Keratinocyte (primary cell): ENCODE results near the gene CLPSL2. TPM values are rescaled to one million over a fixed set of nuclear protein-coding genes. Genes with fewer than 3 reads are reported as not detected.

ENCODE experiments used
- DNase-seq: peaks from one replicate; pipeline ENCODE4 v3.0.0-alpha.2; 2011; ENCODE audit warnings: low read depth, missing footprints, low spot score
- FAIRE-seq: peaks from 2 replicates; lab custom pipeline; 2011; peaks lifted over from hg19 to GRCh38; lab: Jason Lieb, UNC
- H2AFZ ChIP-seq: 2 replicates; pipeline ENCODE4 v1.6.0; 2012; ENCODE audit warnings: low read length, control low read depth, inconsistent platforms; ENCODE audit not compliant: control insufficient read depth
- H3K27ac ChIP-seq: 2 replicates; pipeline ENCODE4 v1.5.1; 2011; ENCODE audit warnings: low read length; ENCODE audit not compliant: control insufficient read depth, insufficient read depth
- H3K27me3 ChIP-seq: 3 replicates; pipeline ENCODE4 v1.6.0; 2011; ENCODE audit warnings: low read length; ENCODE audit not compliant: control insufficient read depth, insufficient read depth; ENCODE audit errors: extremely low read depth
- H3K36me3 ChIP-seq, 2 experiments: 2 replicates in 1 of 2; 3 replicates in 1 of 2; pipeline ENCODE4 v1.5.1; 2011; ENCODE audit warnings: low read length in 2 of 2, mild to moderate bottlenecking in 1 of 2; ENCODE audit not compliant: control insufficient read depth in 2 of 2, insufficient read depth in 2 of 2; ENCODE audit errors: extremely low read depth in 1 of 2
- H3K4me1 ChIP-seq: 3 replicates; pipeline ENCODE4 v1.5.1; 2011; ENCODE audit warnings: low read length; ENCODE audit not compliant: control insufficient read depth, insufficient read depth; ENCODE audit errors: extremely low read depth
- H3K4me2 ChIP-seq: 3 replicates; pipeline ENCODE4 v1.6.0; 2011; ENCODE audit warnings: low read depth, low read length; ENCODE audit not compliant: control insufficient read depth, insufficient read depth; ENCODE audit errors: extremely low read depth
- H3K4me3 ChIP-seq, 3 experiments: fragments of 200-600 bp in 1 of 3; sonication (generic) in 1 of 3; 2 replicates in 2 of 3; 3 replicates in 1 of 3; pipeline ENCODE4 v1.5.1; 2011 to 2016; ENCODE audit warnings: low read length in 3 of 3, mild to moderate bottlenecking in 3 of 3, control low read depth in 2 of 3, inconsistent platforms in 1 of 3, low read depth in 1 of 3, mixed read lengths in 1 of 3, mixed run types in 1 of 3, moderate library complexity in 1 of 3; ENCODE audit not compliant: control insufficient read depth in 2 of 3, insufficient read depth in 2 of 3; ENCODE audit errors: extremely low read depth in 1 of 3
- H3K79me2 ChIP-seq: 2 replicates; pipeline ENCODE4 v1.6.0; 2012; ENCODE audit warnings: low read length; ENCODE audit not compliant: control insufficient read depth, insufficient read depth
- H3K9ac ChIP-seq: 3 replicates; pipeline ENCODE4 v1.6.0; 2011; ENCODE audit warnings: low read length; ENCODE audit not compliant: control insufficient read depth, insufficient read depth; ENCODE audit errors: extremely low read depth
- H3K9me1 ChIP-seq: 3 replicates; pipeline ENCODE4 v1.6.0; 2011; ENCODE audit warnings: low read length; ENCODE audit not compliant: control insufficient read depth, insufficient read depth; ENCODE audit errors: extremely low read depth
- H3K9me3 ChIP-seq: 2 replicates; pipeline ENCODE4 v1.5.1; 2012; ENCODE audit warnings: low read depth, low read length; ENCODE audit not compliant: control insufficient read depth
- H4K20me1 ChIP-seq: 3 replicates; pipeline ENCODE4 v1.6.0; 2011; ENCODE audit warnings: low read length; ENCODE audit not compliant: control insufficient read depth, insufficient read depth; ENCODE audit errors: extremely low read depth
- EZH2 ChIP-seq: IDR thresholded peaks from one replicate; pipeline ENCODE4 v1.6.1; 2012; ENCODE audit warnings: inconsistent platforms, mild to moderate bottlenecking, low read length, moderate library complexity
- dilution Hi-C: fragments of 300-500 bp; cut with MboI; formaldehyde crosslinking; loops from one replicate; pipeline ENCODE4 v1.7.0; 2020; ENCODE audit warnings: low sequenced_read_pairs; ENCODE audit not compliant: extremely low pct_ligation_motif_present
- polyA plus RNA-seq, 5 experiments: library from polyadenylated mRNA; depleted of rRNA in 3 of 5; stranded (reverse) in 3 of 5; stranded (forward) in 1 of 5; unstranded in 1 of 5; fragments of >200 nt; gene quantifications; 1 replicate in 1 of 5; 2 replicates in 3 of 5; 3 replicates in 1 of 5; pipeline versions ENCODE4 v1.2.1 to v1.2.3, GENCODE V29; 2011 to 2012; ENCODE audit warnings: missing spikeins in 2 of 5, low read depth in 1 of 5, low replicate concordance in 1 of 5
- TF ChIP-seq, protein P1 (sequence below), 3 experiments: IDR thresholded peaks in 1 of 3; conservative IDR thresholded peaks in 1 of 3; optimal IDR thresholded peaks in 1 of 3; 2 replicates in 2 of 3; 3 replicates in 1 of 3; pipeline versions ENCODE3 to v1.5.1; 2011; ENCODE audit warnings: low read length in 3 of 3, mild to moderate bottlenecking in 3 of 3, moderate library complexity in 2 of 3, control low read depth in 1 of 3, inconsistent platforms in 1 of 3; ENCODE audit not compliant: insufficient read depth in 2 of 3; ENCODE audit errors: extremely low read depth in 1 of 3

The CLPSL2 gene
- polyA plus RNA-seq, 1 donor (not counting 4 experiments of a cell fraction or from before 2014, with no cell fraction given), result not detected

DNA sequence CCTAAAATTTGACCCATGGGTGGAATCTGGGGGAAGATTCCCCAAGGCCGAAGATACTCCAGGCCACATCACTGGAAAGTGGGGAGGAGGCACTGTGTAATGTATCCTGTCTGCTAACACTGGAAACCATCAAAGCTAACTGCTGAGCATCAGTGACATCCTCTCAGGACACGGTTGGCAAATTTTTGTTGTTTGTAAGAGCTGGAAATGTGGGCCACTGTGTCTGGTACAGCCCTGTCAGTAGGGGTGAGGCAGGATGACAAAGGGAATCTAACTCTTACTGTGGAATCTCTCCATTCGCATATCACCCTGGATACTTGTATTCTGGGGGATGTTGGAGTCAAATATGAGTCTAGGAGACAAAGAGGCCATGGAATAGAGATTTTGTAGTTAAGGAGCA is 17.0 kb upstream of the CLPSL2 start:
- Histone ChIP-seq H3K4me1 (peaks cover 5% of the 10 kb centered on the region), H3K27me3 (peaks cover 12% of the 10 kb centered on the region), H3K9me3 (no peaks in the 10 kb centered on the region), H3K4me2 (no peak overlapping the region), H3K4me3 (no peak overlapping the region), H2AFZ (no peak overlapping the region), H4K20me1 (no peaks in the 10 kb centered on the region), H3K79me2 (no peaks in the 10 kb centered on the region), H3K27ac (no peak overlapping the region), H3K36me3 (no peaks in the 10 kb centered on the region), H3K9me1 (no peaks in the 10 kb centered on the region), H3K9ac (no peak overlapping the region)
- FAIRE-seq (no peak), DNase-seq (no peak)
- TF ChIP-seq EZH2, result no peak
- TF ChIP-seq, protein P1, sequence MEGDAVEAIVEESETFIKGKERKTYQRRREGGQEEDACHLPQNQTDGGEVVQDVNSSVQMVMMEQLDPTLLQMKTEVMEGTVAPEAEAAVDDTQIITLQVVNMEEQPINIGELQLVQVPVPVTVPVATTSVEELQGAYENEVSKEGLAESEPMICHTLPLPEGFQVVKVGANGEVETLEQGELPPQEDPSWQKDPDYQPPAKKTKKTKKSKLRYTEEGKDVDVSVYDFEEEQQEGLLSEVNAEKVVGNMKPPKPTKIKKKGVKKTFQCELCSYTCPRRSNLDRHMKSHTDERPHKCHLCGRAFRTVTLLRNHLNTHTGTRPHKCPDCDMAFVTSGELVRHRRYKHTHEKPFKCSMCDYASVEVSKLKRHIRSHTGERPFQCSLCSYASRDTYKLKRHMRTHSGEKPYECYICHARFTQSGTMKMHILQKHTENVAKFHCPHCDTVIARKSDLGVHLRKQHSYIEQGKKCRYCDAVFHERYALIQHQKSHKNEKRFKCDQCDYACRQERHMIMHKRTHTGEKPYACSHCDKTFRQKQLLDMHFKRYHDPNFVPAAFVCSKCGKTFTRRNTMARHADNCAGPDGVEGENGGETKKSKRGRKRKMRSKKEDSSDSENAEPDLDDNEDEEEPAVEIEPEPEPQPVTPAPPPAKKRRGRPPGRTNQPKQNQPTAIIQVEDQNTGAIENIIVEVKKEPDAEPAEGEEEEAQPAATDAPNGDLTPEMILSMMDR (optimal IDR thresholded peaks at IDR 0.05 in 1 of 3, IDR thresholded peaks at IDR 0.05 in 1 of 3, conservative IDR thresholded peaks at IDR 0.05 in 1 of 3; ENCODE audit: extremely low read depth in 1 of 3, insufficient read depth in 2 of 3, low read length in 3 of 3), result no peak
- dilution Hi-C loops, result no loop called here

- dilution Hi-C loops, result no loop called here
- no peaks in the 10 kb centered on the region for H3K9me1 ChIP-seq
- no peak overlapping the region for H2AFZ ChIP-seq
- peaks cover 21% of the 10 kb centered on the region for H3K27me3 ChIP-seq
- no peak overlapping the region for H3K4me3 ChIP-seq
- no peak overlapping the region for H3K4me2 ChIP-seq
- H3K9me3 ChIP-seq, result no peaks in the 10 kb centered on the region
- peaks cover 6% of the 10 kb centered on the region for H3K4me1 ChIP-seq
- TF ChIP-seq, protein P1 (optimal IDR thresholded peaks at IDR 0.05 in 1 of 3, IDR thresholded peaks at IDR 0.05 in 1 of 3, conservative IDR thresholded peaks at IDR 0.05 in 1 of 3; ENCODE audit: extremely low read depth in 1 of 3, insufficient read depth in 2 of 3, low read length in 3 of 3), result no peak
- TF ChIP-seq EZH2, result no peak
- no peak for DNase-seq
- no peaks in the 10 kb centered on the region for H4K20me1 ChIP-seq
- no peaks in the 10 kb centered on the region for H3K79me2 ChIP-seq
- H3K9ac ChIP-seq, result no peak overlapping the region
- H3K27ac ChIP-seq, result no peak overlapping the region
- no peaks in the 10 kb centered on the region for H3K36me3 ChIP-seq
- FAIRE-seq, result no peak
These were observed 10.7 kb upstream of the CLPSL2 start for GRCh38 chr6:35765739-35766138.
